Motor neuron (in vitro differentiated cells): ENCODE results near the gene DNAJB8. TPM values are rescaled to one million over a fixed set of nuclear protein-coding genes. Genes with fewer than 3 reads are reported as not detected.

ENCODE experiments used
- ATAC-seq, 8 experiments: fragments of 200-7000 bp; cut with Tn5 transposase; replicated peaks in 6 of 8; 2 replicates each; pipeline ENCODE4 v1.8.0; 2021; ENCODE audit warnings: mild to moderate bottlenecking in 8 of 8, moderate library complexity in 8 of 8
- H3K27ac ChIP-seq, 2 donors: fragments of 250-450 bp; sonication (Bioruptor Pico); 2 replicates each; pipeline ENCODE4 v1.9.0; 2021; ENCODE audit warnings: antibody characterized with exemption in 2 of 2, mild to moderate bottlenecking in 2 of 2, moderate library complexity in 1 of 2
- H3K4me1 ChIP-seq, 2 donors: fragments of 250-450 bp; sonication (Bioruptor Pico); replicated peaks in 1 of 2; 2 replicates each; pipeline ENCODE4 v1.6.1; 2021; ENCODE audit warnings: antibody characterized with exemption in 2 of 2, mild to moderate bottlenecking in 2 of 2, moderate library complexity in 1 of 2
- H3K4me3 ChIP-seq, 5 donors: fragments of 250-450 bp; sonication (Bioruptor Pico); 2 replicates each; pipeline ENCODE4 v1.9.0; 2021; ENCODE audit warnings: antibody characterized with exemption in 5 of 5, mild to moderate bottlenecking in 5 of 5, moderate library complexity in 4 of 5
- WGBS, 10 experiments: fragments of 450-650 bp; shearing (Covaris generic); methylation state at CpG; one replicate each; pipeline ENCODE4 v1.0.0; 2022; 5-methylcytosine and 5-hydroxymethylcytosine counted together
- in situ Hi-C, 9 experiments: fragments of 400-800 bp; cut with MboI; loops; one replicate each; pipeline ENCODE4 v1.15.0; 2021; ENCODE audit warnings: low sequenced_read_pairs in 9 of 9, low pct_unique_long_range_greater_than_20kb in 2 of 9; ENCODE audit not compliant: unreplicated experiment in 9 of 9
- total RNA-seq, 8 experiments: library from RNA; unstranded; fragments of 300-600 nt; gene quantifications; 2 replicates each; pipeline versions ENCODE4 v1.2.3 to v1.2.4, GENCODE V29; 2022

DNAJB8 gene
- total RNA-seq, 8 experiments from 2014 or later = under 0.01 to 0.90 (median 0.22) TPM; not detected in 1

DNA sequence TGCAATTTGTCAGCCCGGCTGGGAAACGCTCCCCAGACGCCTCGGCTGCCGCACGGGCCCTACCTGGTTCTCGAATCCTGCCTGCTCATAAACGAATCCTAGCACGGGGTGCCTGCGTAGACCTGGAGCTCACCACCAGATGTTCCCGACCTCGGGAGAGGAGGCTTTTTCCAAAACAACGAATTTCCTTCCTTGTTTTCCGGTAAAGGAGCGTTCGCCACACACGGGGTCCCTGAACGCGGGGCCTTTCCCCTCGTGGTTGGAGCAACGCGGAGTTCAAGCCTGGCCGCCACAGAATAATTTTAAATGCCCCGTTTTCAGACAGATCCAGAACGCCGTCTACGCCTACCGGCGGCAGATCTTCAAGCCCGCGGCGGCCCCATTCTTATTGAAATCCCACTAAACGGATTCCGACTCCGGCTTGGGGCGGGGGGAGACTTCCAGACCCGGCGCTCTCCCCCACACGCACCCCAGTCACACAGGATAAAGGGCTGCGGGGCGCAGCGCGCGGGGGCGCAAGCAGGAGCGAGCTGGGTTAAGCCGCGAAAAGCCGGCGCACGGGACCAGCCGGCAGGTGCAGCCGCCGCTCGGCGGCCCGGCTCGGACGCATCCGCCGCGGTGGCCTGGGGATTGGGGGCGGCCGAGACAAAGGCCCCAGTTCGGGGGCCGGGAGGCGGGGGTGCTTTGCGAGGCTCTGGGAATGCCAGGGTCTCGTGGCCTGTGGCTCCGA is 25.4 kb upstream of the DNAJB8 start:
- Histone ChIP-seq H3K4me3 (no peak overlapping the region), H3K4me1 (peaks cover 17 to 35% of the 10 kb centered on the region in 2 donors), H3K27ac (no peak overlapping the region)
- in situ Hi-C loops = loop anchor here in 1 of 9 experiments (25.0 kb wide), 1 partner anchor 405 kb away; no protein-coding TSS in a partner anchor
- WGBS, 10 experiments = 0 to 22% (median 1%) methylated on average over 3 to 18 of the region's 70 CpGs; no CpG with 5 or more reads in 4 of the 10 experiments
- ATAC-seq = no peak

GRCh38 chr3:128491691-128491940 is 24.9 kb upstream of the DNAJB8 start:
- no peak overlapping the region for H3K4me3 ChIP-seq
- 0 to 60% (median 32%) methylated on average over 3 to 6 of the region's 19 CpGs; no CpG with 5 or more reads in 7 of the 10 experiments for WGBS, 10 experiments
- in situ Hi-C loops = loop anchor here in 1 of 9 experiments (25.0 kb wide), 1 partner anchor 404 kb away; no protein-coding TSS in a partner anchor

DNA sequence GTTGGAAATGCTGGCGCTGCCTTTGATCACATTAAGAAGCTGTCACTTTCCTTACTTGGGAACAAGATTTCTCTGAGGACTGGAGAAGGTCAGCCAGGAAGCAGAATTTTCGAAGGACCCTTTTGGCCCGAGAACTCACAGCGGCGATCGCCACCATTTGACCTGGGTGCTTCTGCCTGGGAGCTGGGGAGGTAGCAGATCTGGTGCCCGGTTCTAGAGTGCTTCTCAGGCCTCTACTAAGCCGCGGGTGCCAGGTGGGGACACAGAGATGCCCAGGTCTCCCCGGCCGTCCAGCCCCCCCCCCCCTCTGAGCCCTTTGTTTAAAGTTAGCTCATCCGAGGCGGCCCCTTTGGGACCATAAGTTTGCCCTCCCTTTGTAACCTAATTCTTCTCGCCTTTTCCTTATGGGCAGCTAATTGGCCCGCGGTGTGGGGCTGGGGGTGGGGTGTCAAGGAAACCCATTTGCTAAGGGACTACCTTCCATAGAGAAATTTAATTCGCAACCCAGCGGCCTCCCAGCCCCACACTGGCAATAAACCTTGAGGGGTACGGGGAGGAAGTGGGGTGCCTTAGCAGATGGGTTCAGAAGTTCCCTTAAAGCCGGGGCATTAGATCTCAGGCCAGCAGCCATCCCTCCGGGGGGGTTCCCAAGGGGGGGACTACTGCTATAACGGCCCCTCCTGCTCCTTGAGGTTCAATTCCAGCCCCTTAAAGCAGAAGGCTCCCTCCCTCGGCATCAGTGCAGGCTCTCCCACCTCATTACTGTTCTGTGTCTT is 24.4 kb upstream of the DNAJB8 start:
- H3K4me1 ChIP-seq = peaks cover 20 to 37% of the 10 kb centered on the region in 2 donors
- no peak for ATAC-seq
- H3K27ac ChIP-seq = no peak overlapping the region
- 0 to 100% (median 14%) methylated on average over 1 to 10 of the region's 23 CpGs; no CpG with 5 or more reads in 3 of the 10 experiments for WGBS, 10 experiments
- no peak overlapping the region for H3K4me3 ChIP-seq
- in situ Hi-C loops = loop anchor here in 1 of 9 experiments (25.0 kb wide), 1 partner anchor 404 kb away; no protein-coding TSS in a partner anchor

More at GRCh38 chr3:128491691-128491940, 24.9 kb upstream of the DNAJB8 start:
- no peak for ATAC-seq
- Histone ChIP-seq H3K4me1 (peaks cover 19 to 38% of the 10 kb centered on the region in 2 donors), H3K27ac (no peak overlapping the region)

DNA sequence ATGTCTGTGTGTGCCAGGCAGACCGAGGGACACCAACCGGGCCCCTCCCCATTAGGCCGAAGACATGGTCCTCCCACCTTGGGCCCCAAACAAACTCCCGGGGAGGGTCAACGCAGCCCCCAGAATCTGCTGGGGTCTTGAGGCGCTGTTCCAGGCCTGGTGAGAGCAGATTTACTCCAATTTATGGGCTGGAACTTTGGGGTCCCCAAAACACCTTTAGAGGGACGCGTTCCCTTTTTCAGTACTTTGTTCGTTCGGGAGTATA is 23.9 kb upstream of the DNAJB8 start:
- 0 to 60% (median 19%) methylated on average over 1 to 9 of the region's 10 CpGs; no CpG with 5 or more reads in 3 of the 10 experiments for WGBS, 10 experiments
- Histone ChIP-seq H3K4me1 (peaks cover 20 to 37% of the 10 kb centered on the region in 2 donors), H3K4me3 (no peak overlapping the region), H3K27ac (no peak overlapping the region)
- ATAC-seq = no peak
- in situ Hi-C loops = loop anchor here in 1 of 9 experiments (25.0 kb wide), 1 partner anchor 403 kb away; no protein-coding TSS in a partner anchor

DNA sequence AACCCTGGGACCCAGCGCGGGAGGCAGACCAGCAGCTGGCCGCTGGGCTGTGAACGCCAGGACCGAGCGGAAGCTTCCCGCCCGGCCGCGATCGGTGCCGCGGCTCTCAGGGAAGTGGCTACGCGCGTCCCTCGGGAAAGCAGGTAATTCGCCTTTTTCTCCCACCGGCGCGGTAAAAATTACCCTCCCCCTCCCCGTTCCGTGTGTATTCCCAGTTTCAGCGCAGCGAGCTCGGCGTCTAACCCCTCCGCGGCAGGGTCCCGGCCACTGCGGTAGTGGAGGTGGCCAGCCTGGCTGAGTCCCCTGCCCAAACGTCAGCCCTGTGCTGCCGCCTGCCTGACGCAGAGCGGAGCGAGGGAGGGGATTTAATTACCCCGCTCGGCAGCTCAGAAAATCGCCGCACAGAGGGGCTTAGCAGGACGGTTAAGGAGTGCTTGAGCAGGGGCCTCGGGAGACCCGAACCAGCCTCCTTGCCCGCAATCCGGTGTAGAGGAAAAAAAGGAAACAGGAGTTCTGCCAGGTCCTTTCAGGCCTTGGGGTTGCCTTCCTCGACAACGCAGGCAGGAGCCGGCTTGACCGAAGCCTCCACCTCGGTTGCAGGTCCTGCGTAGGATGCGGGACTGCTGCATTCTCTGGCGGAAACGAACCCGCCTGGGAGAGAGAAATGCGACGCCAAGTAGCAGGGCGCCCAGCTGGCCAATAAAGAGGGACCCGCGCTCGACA is 23.4 kb upstream of the DNAJB8 start:
- Histone ChIP-seq H3K27ac (no peak overlapping the region), H3K4me1 (peaks cover 20 to 37% of the 10 kb centered on the region in 2 donors), H3K4me3 (peak overlapping the region in 3 of 5 donors; percentile 15 to 25 (median 24))
- peak; percentile 4 to 57 (median 28) for ATAC-seq
- WGBS, 10 experiments = 0 to 8% (median 2%) methylated on average over 1 to 23 of the region's 61 CpGs; no CpG with 5 or more reads in 4 of the 10 experiments
- in situ Hi-C loops = loop anchor here in 1 of 9 experiments (25.0 kb wide), 1 partner anchor 403 kb away; no protein-coding TSS in a partner anchor

- 0 to 4% (median 1%) methylated on average over 6 to 25 of the region's 26 CpGs; no CpG with 5 or more reads in 5 of the 10 experiments for WGBS, 10 experiments
- Histone ChIP-seq H3K27ac (no peak overlapping the region), H3K4me3 (peak overlapping the region in 3 of 5 donors; percentile 15 to 25 (median 24)), H3K4me1 (peaks cover 20 to 37% of the 10 kb centered on the region in 2 donors)
- in situ Hi-C loops = loop anchor here in 1 of 9 experiments (25.0 kb wide), 1 partner anchor 402 kb away; no protein-coding TSS in a partner anchor
- no peak for ATAC-seq
These were observed 22.9 kb upstream of the DNAJB8 start for GRCh38 chr3:128489674-128489926.

DNA sequence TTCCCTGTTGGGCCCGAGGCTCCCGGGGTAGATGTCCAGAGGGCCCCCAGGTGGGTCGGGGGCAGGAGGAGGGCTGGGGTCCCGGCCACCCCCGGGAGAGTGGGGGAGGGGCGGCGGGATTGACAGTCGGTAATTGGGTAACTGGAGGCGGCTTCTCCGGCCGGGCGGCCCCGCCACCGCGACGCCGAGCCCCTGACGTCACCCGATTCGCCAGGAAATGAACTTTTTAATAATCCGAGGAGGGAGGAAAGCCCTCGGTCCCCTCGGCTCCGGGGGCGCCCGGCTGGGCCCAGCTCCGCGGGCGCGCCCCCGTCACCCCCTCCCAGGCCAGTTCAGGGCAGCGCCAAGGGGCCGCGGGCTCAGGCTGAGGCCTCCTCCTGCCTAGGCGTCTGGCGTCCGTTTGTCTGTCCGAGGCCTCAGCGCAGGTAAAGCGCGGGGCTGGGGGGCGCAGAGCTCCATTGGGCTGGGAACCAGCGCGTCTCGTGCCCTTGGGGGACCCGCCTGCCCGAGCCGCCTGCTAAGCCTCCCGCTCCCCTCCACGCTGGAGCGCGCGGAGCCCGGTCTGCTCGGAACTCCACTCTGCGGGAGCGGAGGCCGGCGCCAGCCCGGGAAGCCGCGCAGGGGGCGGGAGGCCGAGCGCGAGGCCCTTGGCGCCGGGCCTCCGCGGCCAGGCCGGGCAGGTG is 22.4 kb upstream of the DNAJB8 start:
- no peak overlapping the region for H3K27ac ChIP-seq
- in situ Hi-C loops = loop anchor here in 1 of 9 experiments (25.0 kb wide), 1 partner anchor 402 kb away; no protein-coding TSS in a partner anchor
- peak in 6 of 8 experiments; percentile 3 to 20 (median 8) for ATAC-seq
- H3K4me3 ChIP-seq = peak overlapping the region in 3 of 5 donors; percentile 15 to 25 (median 24)
- 0 to 3% (median 0%) methylated on average over 3 to 9 of the region's 71 CpGs; no CpG with 5 or more reads in 3 of the 10 experiments for WGBS, 10 experiments
- H3K4me1 ChIP-seq = peaks cover 20 to 37% of the 10 kb centered on the region in 2 donors

GRCh38 chr3:128488636-128488990 is 21.9 kb upstream of the DNAJB8 start:
- Histone ChIP-seq H3K4me1 (peaks cover 20 to 40% of the 10 kb centered on the region in 2 donors), H3K27ac (no peak overlapping the region)
- WGBS, 10 experiments = 20% methylated on average over 2 of the region's 21 CpGs; no CpG with 5 or more reads in 9 of the 10 experiments

DNA sequence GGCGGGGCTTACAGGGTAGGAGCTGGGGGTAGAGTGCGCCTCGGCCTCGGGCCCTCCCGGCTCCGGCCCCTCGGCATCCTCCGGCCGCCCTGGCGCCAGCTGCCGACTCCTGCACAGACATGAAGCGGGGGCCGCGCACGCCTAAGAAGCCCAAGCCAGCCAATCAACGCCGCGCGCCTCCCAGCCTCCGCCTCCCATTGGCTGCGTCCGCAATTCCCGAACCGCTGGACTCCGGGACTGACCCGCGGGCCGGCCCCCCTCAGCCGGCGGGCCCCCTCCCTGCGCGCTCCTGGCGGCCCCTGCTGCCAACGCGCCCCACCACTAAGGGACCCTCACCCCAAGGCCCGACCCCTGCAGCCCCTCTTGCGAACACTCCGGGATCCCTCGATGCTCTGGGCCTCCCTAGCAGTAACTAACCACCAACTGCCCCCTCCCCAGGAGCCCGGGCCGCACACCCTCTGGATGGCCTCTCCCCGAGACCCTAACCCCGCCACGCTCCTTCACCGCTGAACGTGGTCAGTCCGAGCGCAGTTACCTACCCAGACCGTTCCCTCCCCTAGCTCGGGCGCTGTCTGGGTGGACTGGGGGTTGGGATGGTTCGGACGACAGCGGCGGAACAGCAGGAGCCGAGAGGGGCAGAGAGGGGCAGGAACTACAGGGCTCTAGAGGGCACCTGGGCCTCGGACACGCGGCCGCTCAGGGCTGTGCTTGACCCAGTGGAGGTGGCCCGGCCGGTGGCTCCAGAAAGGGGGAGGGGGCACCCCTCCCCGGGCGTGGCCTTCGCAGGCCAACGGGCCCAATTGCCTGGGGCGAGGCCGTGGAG is 21.3 kb upstream of the DNAJB8 start:
- WGBS, 10 experiments = 0% methylated on average over 3 to 17 of the region's 68 CpGs; no CpG with 5 or more reads in 8 of the 10 experiments
- in situ Hi-C loops = loop anchor here in 1 of 9 experiments (25.0 kb wide), 1 partner anchor 401 kb away; no protein-coding TSS in a partner anchor
- peak; percentile 69 to 84 (median 77) for ATAC-seq
- peaks cover 24 to 44% of the 10 kb centered on the region in 2 donors for H3K4me1 ChIP-seq
- H3K27ac ChIP-seq = no peak overlapping the region
- H3K4me3 ChIP-seq = peak overlapping the region in 4 of 5 donors; percentile 12 to 19 (median 15)

More at GRCh38 chr3:128488636-128488990, 21.9 kb upstream of the DNAJB8 start:
- in situ Hi-C loops = loop anchor here in 1 of 9 experiments (25.0 kb wide), 1 partner anchor 401 kb away; no protein-coding TSS in a partner anchor
- ATAC-seq = no peak
- peak overlapping the region in 2 of 5 donors; percentile 15 to 25 for H3K4me3 ChIP-seq

GRCh38 chr3:128487538-128487812 is 20.8 kb upstream of the DNAJB8 start:
- Histone ChIP-seq H3K27ac (no peak overlapping the region), H3K4me3 (peak overlapping the region in 4 of 5 donors; percentile 12 to 19 (median 15)), H3K4me1 (peaks cover 27 to 47% of the 10 kb centered on the region in 2 donors)
- WGBS, 10 experiments = no CpG with 5 or more reads among the region's 18 CpGs
- peak in 3 of 8 experiments; percentile 1 to 5 (median 1) for ATAC-seq
- in situ Hi-C loops = loop anchor here in 1 of 9 experiments (25.0 kb wide), 1 partner anchor 400 kb away; no protein-coding TSS in a partner anchor

DNA sequence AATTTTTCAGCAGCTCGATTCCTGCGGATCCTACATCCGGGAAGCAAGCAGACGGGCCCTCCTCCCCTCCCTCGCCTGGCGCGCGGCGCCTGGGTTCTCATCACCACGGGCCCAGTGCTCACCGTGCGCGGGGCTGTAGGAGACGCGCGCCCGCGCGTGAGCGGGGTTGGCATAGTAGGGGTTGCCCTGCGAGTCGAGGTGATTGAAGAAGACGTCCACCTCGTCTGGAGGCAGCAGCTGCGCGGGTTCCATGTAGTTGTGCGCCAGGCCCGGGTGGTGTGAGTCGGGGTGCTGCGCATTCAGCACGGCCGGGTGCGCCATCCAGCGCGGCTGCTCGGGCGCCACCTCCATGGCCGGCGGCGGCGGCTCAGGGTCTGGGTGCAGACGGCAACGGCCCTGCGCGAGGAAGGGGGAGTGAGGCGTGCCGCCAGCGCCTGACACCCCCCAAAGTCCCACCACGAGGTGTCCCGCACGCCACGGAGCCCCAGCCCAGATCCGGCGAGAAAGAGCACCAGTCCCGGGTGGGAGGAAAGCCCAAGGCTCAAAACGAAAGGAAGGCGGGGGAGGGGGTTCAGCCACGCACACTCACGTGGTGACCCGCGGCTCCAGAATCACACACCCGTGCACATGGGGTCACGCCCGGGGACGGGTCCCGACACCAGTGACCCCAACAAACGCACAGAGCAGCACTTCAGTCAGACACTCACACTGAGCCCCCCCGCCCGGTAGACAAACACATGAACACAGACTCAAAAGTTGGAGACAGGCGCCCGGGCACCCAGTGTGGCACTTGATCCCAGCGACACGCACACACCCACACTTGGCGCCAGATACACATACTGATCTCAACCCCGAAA is 20.2 kb upstream of the DNAJB8 start:
- H3K27ac ChIP-seq = no peak overlapping the region
- peaks cover 27 to 48% of the 10 kb centered on the region in 2 donors for H3K4me1 ChIP-seq
- peak overlapping the region in 3 of 5 donors; percentile 11 to 12 (median 12) for H3K4me3 ChIP-seq
- ATAC-seq = peak in 1 of 8 experiments; percentile 1
- in situ Hi-C loops = loop anchor here in 1 of 9 experiments (25.0 kb wide), 1 partner anchor 400 kb away; no protein-coding TSS in a partner anchor
- WGBS, 10 experiments = 0 to 6% (median 0%) methylated on average over 3 to 14 of the region's 75 CpGs; no CpG with 5 or more reads in 5 of the 10 experiments
